ENCODE data around the gene NAT16. TPM values are rescaled to one million over a fixed set of nuclear protein-coding genes. Genes with fewer than 3 reads are reported as not detected.

NAT16 gene
- total and polyA plus RNA-seq, 2 of the 13 experiments (the other 11 are each of a cell fraction or from before 2014, with no cell fraction given) = 0.04 TPM; not detected in 1

GRCh38 chr7:101216860-101217387, 36.8 kb upstream of the NAT16 start (continued):
- TF ChIP-seq, protein P1, sequence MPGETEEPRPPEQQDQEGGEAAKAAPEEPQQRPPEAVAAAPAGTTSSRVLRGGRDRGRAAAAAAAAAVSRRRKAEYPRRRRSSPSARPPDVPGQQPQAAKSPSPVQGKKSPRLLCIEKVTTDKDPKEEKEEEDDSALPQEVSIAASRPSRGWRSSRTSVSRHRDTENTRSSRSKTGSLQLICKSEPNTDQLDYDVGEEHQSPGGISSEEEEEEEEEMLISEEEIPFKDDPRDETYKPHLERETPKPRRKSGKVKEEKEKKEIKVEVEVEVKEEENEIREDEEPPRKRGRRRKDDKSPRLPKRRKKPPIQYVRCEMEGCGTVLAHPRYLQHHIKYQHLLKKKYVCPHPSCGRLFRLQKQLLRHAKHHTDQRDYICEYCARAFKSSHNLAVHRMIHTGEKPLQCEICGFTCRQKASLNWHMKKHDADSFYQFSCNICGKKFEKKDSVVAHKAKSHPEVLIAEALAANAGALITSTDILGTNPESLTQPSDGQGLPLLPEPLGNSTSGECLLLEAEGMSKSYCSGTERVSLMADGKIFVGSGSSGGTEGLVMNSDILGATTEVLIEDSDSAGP (CRISPR knock-in tag; IDR thresholded peaks at IDR 0.05; ENCODE audit: borderline replicate concordance) = peak; percentile 45; the same call in 1 of the 2 replicates
- TF ChIP-seq, protein P2, sequence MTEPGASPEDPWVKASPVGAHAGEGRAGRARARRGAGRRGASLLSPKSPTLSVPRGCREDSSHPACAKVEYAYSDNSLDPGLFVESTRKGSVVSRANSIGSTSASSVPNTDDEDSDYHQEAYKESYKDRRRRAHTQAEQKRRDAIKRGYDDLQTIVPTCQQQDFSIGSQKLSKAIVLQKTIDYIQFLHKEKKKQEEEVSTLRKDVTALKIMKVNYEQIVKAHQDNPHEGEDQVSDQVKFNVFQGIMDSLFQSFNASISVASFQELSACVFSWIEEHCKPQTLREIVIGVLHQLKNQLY (CRISPR knock-in tag; IDR thresholded peaks at IDR 0.05) = no peak
- TF ChIP-seq, protein P3, sequence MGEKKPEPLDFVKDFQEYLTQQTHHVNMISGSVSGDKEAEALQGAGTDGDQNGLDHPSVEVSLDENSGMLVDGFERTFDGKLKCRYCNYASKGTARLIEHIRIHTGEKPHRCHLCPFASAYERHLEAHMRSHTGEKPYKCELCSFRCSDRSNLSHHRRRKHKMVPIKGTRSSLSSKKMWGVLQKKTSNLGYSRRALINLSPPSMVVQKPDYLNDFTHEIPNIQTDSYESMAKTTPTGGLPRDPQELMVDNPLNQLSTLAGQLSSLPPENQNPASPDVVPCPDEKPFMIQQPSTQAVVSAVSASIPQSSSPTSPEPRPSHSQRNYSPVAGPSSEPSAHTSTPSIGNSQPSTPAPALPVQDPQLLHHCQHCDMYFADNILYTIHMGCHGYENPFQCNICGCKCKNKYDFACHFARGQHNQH (CRISPR knock-in tag; IDR thresholded peaks at IDR 0.05) = 0 out of 2 replicates have a peak, but pooled peaks have one; percentile 16
- peak; percentile 64; the same call in 1 of the 2 replicates for TF ChIP-seq ZNF709 (CRISPR knock-in tag; IDR thresholded peaks at IDR 0.05)
- peak; percentile 55; the same call in 1 of the 2 replicates for TF ChIP-seq ZSCAN31 (CRISPR knock-in tag; IDR thresholded peaks at IDR 0.05; ENCODE audit: low read depth)
- TF ChIP-seq ZNF547 (CRISPR knock-in tag; IDR thresholded peaks at IDR 0.05) = 0 out of 2 replicates have a peak, but pooled peaks have one; percentile 11
- TF ChIP-seq, protein P4, sequence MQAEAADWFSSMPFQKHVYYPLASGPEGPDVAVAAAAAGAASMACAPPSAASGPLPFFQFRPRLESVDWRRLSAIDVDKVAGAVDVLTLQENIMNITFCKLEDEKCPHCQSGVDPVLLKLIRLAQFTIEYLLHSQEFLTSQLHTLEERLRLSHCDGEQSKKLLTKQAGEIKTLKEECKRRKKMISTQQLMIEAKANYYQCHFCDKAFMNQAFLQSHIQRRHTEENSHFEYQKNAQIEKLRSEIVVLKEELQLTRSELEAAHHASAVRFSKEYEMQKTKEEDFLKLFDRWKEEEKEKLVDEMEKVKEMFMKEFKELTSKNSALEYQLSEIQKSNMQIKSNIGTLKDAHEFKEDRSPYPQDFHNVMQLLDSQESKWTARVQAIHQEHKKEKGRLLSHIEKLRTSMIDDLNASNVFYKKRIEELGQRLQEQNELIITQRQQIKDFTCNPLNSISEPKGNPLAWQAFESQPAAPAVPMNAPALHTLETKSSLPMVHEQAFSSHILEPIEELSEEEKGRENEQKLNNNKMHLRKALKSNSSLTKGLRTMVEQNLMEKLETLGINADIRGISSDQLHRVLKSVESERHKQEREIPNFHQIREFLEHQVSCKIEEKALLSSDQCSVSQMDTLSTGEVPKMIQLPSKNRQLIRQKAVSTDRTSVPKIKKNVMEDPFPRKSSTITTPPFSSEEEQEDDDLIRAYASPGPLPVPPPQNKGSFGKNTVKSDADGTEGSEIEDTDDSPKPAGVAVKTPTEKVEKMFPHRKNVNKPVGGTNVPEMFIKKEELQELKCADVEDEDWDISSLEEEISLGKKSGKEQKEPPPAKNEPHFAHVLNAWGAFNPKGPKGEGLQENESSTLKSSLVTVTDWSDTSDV (CRISPR knock-in tag; IDR thresholded peaks at IDR 0.05) = peak; percentile 65; the same call in 1 of the 2 replicates
- TF ChIP-seq ZIK1 (CRISPR knock-in tag; IDR thresholded peaks at IDR 0.05; ENCODE audit: borderline replicate concordance, low read depth) = no peak
- TF ChIP-seq AGO2 (optimal IDR thresholded peaks at IDR 0.05; ENCODE audit: low read depth, low read length) = peak; percentile 77
- peak; percentile 13; the same call in 1 of the 2 replicates for TF ChIP-seq ZNF160 (CRISPR knock-in tag; IDR thresholded peaks at IDR 0.05)
- no peak for TF ChIP-seq ZNF83 (CRISPR knock-in tag; IDR thresholded peaks at IDR 0.05; ENCODE audit: borderline replicate concordance)
- TF ChIP-seq SRY (CRISPR knock-in tag; IDR thresholded peaks at IDR 0.05) = peak; percentile 49; the same call in 1 of the 2 replicates
- TF ChIP-seq REPIN1 (CRISPR knock-in tag; IDR thresholded peaks at IDR 0.05; ENCODE audit: borderline replicate concordance, low read depth) = peak; percentile 29; the same call in 1 of the 2 replicates
- peak; percentile 11 for TF ChIP-seq HNRNPH1 (optimal IDR thresholded peaks at IDR 0.05; ENCODE audit: low read depth, low read length)
- TF ChIP-seq ATF7-NPFF (CRISPR knock-in tag; IDR thresholded peaks at IDR 0.05; ENCODE audit: low read depth) = 0 out of 2 replicates have a peak, but pooled peaks have one; percentile 43
